Trophoblast cell (in vitro differentiated cells and primary cell): Measurements from ENCODE around the gene HOXD11.

Experiments
- DNase-seq, 2 donors: peaks; one replicate each; pipeline ENCODE4 v3.0.0-alpha.2; 2016
- H2AFZ ChIP-seq: 2 replicates; pipeline ENCODE4 v1.6.1; 2013; ENCODE audit warnings: low read length, moderate library complexity, mild to moderate bottlenecking; ENCODE audit not compliant: insufficient read depth, poor library complexity
- H2AK5ac ChIP-seq: 2 replicates; pipeline ENCODE4 v1.6.1; 2013; ENCODE audit warnings: mild to moderate bottlenecking, low read length
- H2BK120ac ChIP-seq: 2 replicates; pipeline ENCODE4 v1.6.1; 2013; ENCODE audit warnings: low read length, mild to moderate bottlenecking, moderate library complexity; ENCODE audit not compliant: insufficient read depth, poor library complexity
- H2BK12ac ChIP-seq: 2 replicates; pipeline ENCODE4 v1.6.1; 2013; ENCODE audit warnings: mild to moderate bottlenecking, low read length, moderate library complexity
- H2BK5ac ChIP-seq: 2 replicates; pipeline ENCODE4 v1.6.1; 2013; ENCODE audit warnings: low read length, low read depth, moderate library complexity, mild to moderate bottlenecking; ENCODE audit not compliant: poor library complexity
- H3K14ac ChIP-seq: 2 replicates; pipeline ENCODE4 v1.6.1; 2013; ENCODE audit warnings: mild to moderate bottlenecking, low read length
- H3K18ac ChIP-seq: 2 replicates; pipeline ENCODE4 v1.6.1; 2013; ENCODE audit warnings: mild to moderate bottlenecking, low read length
- H3K23ac ChIP-seq: 2 replicates; pipeline ENCODE4 v1.6.1; 2013; ENCODE audit warnings: low read length
- H3K27ac ChIP-seq: 2 replicates; pipeline ENCODE4 v1.5.1; 2013; ENCODE audit warnings: low read depth, mild to moderate bottlenecking, inconsistent platforms, low read length, moderate library complexity
- H3K27me3 ChIP-seq: 2 replicates; pipeline ENCODE4 v1.6.1; 2013; ENCODE audit warnings: inconsistent platforms, mild to moderate bottlenecking, low read length, moderate library complexity; ENCODE audit not compliant: insufficient read depth
- H3K36me3 ChIP-seq, 2 experiments: 1 replicate in 1 of 2; 2 replicates in 1 of 2; pipeline ENCODE4 v1.6.1; 2013; ENCODE audit warnings: low read length in 2 of 2, mild to moderate bottlenecking in 2 of 2, moderate library complexity in 1 of 2; ENCODE audit not compliant: insufficient read depth in 2 of 2, control insufficient read depth in 1 of 2
- H3K4ac ChIP-seq: 2 replicates; pipeline ENCODE4 v1.6.1; 2013; ENCODE audit warnings: low read depth, mild to moderate bottlenecking, low read length, moderate library complexity
- H3K4me1 ChIP-seq, 2 experiments: 1 replicate in 1 of 2; 2 replicates in 1 of 2; pipeline ENCODE4 v1.6.1; 2013; ENCODE audit warnings: low read length in 2 of 2, mild to moderate bottlenecking in 2 of 2, moderate library complexity in 1 of 2; ENCODE audit not compliant: insufficient read depth in 2 of 2, control insufficient read depth in 1 of 2
- H3K4me2 ChIP-seq: 2 replicates; pipeline ENCODE4 v1.6.1; 2013; ENCODE audit warnings: inconsistent platforms, mild to moderate bottlenecking, low read length, moderate library complexity
- H3K4me3 ChIP-seq: 2 replicates; pipeline ENCODE4 v1.5.1; 2013; ENCODE audit warnings: mild to moderate bottlenecking, low read depth, low read length, inconsistent platforms
- H3K79me1 ChIP-seq: one replicate; pipeline ENCODE4 v1.6.1; 2013; ENCODE audit warnings: low read length
- H3K79me2 ChIP-seq: 2 replicates; pipeline ENCODE4 v1.6.1; 2013; ENCODE audit warnings: low read length, mild to moderate bottlenecking; ENCODE audit not compliant: control insufficient read depth, insufficient read depth, poor library complexity
- H3K9ac ChIP-seq: 2 replicates; pipeline ENCODE4 v1.6.1; 2013; ENCODE audit warnings: mild to moderate bottlenecking, low read length
- H3K9me3 ChIP-seq: 2 replicates; pipeline ENCODE4 v1.6.1; 2013; ENCODE audit warnings: low read depth, mild to moderate bottlenecking, control low read depth, inconsistent platforms, low read length; ENCODE audit not compliant: insufficient read depth
- H4K12ac ChIP-seq: 2 replicates; pipeline ENCODE4 v1.6.1; 2013; ENCODE audit warnings: low read depth, mild to moderate bottlenecking, low read length, moderate library complexity
- H4K8ac ChIP-seq: 2 replicates; pipeline ENCODE4 v1.6.1; 2013; ENCODE audit warnings: low read depth, mild to moderate bottlenecking, low read length, moderate library complexity
- H4K91ac ChIP-seq: one replicate; pipeline ENCODE4 v1.6.1; 2013; ENCODE audit warnings: low read depth, mild to moderate bottlenecking, low read length, moderate library complexity
- WGBS: extraction: QIAGEN DNeasy Blood & Tissue Kit; methylation state at CpG from one replicate; pipeline ENCODE4 v1.1.7; 2013; ENCODE audit warnings: missing lambda C conversion rate; ENCODE audit not compliant: insufficient read length, insufficient coverage; ENCODE audit errors: extremely low coverage; 5-methylcytosine and 5-hydroxymethylcytosine counted together

HOXD11 gene

GRCh38 chr2:176067589-176068418 is 39.3 kb upstream of the HOXD11 start:
- H3K9ac ChIP-seq, result no peak overlapping the region
- no peak overlapping the region for H3K4me3 ChIP-seq
- peak overlapping the region; percentile 57 for H3K4me2 ChIP-seq
- H3K27ac ChIP-seq, result no peak overlapping the region
- H3K23ac ChIP-seq, result no peak overlapping the region
- peaks cover 11% of the 10 kb centered on the region for H3K9me3 ChIP-seq
- H4K91ac ChIP-seq, result no peak overlapping the region
- H3K27me3 ChIP-seq, result peaks cover 66% of the 10 kb centered on the region
- no peak overlapping the region for H3K18ac ChIP-seq
- H3K14ac ChIP-seq, result no peak overlapping the region
- H2BK120ac ChIP-seq, result no peak overlapping the region
- no peaks in the 10 kb centered on the region for H3K36me3 ChIP-seq
- no peak overlapping the region for H3K4ac ChIP-seq
- no CpG with 5 or more reads among the region's 38 CpGs for WGBS
- H2BK12ac ChIP-seq, result no peak overlapping the region
- H3K79me2 ChIP-seq, result peaks cover 2% of the 10 kb centered on the region
- peaks cover 2% of the 10 kb centered on the region for H3K79me1 ChIP-seq
- no peak for DNase-seq
- H2AFZ ChIP-seq, result no peak overlapping the region
- H4K8ac ChIP-seq, result no peak overlapping the region
- no peak overlapping the region for H2BK5ac ChIP-seq
- no peak overlapping the region for H4K12ac ChIP-seq
- H3K4me1 ChIP-seq, result peaks cover 4 to 5% of the 10 kb centered on the region in 2 experiments
- H2AK5ac ChIP-seq, result no peak overlapping the region

GRCh38 chr2:176068419-176068832 is 38.7 kb upstream of the HOXD11 start:
- Histone ChIP-seq H2BK12ac (no peak overlapping the region), H3K79me2 (peaks cover 2% of the 10 kb centered on the region), H3K27ac (no peak overlapping the region), H3K14ac (no peak overlapping the region), H2BK120ac (no peak overlapping the region), H3K79me1 (peaks cover 2% of the 10 kb centered on the region), H2BK5ac (no peak overlapping the region), H3K9me3 (peaks cover 11% of the 10 kb centered on the region), H3K18ac (no peak overlapping the region), H3K36me3 (no peaks in the 10 kb centered on the region), H3K23ac (no peak overlapping the region), H4K12ac (no peak overlapping the region), H3K4me3 (no peak overlapping the region), H3K9ac (no peak overlapping the region), H2AK5ac (no peak overlapping the region), H3K4ac (no peak overlapping the region), H3K4me2 (peak overlapping the region; percentile 4), H4K8ac (no peak overlapping the region), H3K4me1 (peaks cover 4 to 5% of the 10 kb centered on the region in 2 experiments), H2AFZ (no peak overlapping the region), H3K27me3 (peaks cover 72% of the 10 kb centered on the region), H4K91ac (no peak overlapping the region)
- DNase-seq, result no peak
- no CpG with 5 or more reads among the region's 30 CpGs for WGBS

DNA sequence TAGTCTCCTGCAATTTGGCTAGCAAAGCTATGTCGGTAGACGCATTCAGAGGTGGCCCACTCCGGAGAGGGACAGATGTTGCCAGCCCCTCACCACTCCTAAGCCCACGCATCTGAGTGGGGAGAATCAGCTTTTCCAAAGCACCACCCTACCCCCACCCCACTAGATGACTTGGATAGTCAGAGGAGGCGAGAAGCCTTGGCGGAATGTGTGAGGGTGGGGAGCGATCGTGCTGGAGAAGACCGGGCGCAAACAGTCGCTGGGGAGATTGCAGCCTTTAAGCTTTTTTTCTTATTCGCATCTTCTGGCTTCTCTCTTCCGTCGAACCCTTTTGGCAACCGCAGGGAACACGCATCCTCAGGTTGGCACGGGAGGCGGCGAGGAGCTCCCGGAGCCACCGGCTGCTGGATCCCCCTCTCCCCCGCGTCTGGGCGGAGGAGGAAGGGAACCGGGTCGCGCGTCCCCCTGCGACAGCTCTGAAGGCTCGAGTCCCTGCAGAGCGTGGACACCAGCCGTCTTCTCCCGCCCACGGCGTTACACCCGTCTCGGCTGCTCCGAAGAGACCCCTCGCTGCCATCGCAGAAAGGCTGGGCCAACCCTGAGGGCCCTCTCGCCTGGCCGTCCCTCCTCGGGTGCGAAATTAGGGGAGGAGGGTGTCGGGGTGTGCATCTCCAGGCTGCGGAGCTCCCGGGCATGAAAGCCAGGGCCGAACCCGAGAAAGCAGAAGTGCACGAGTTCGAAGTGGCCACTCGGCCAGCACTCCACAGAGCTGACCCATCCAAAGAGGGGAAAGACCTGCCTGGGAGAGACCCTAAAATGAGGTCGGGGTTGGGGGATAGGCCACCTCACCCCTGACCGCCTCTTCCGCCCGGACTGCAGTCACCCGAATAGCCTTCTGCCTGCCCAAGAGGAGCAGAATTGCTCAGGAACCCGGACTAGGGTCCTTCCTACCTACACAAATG is 35.5 kb upstream of the HOXD11 start:
- Histone ChIP-seq H3K79me2 (peaks cover 2% of the 10 kb centered on the region), H2BK120ac (no peak overlapping the region)
- no peak for DNase-seq

GRCh38 chr2:176072292-176072669 is 34.8 kb upstream of the HOXD11 start:
- H3K4ac ChIP-seq, result no peak overlapping the region
- H4K8ac ChIP-seq, result no peak overlapping the region
- no peak overlapping the region for H3K4me2 ChIP-seq
- H3K36me3 ChIP-seq, result no peaks in the 10 kb centered on the region
- peaks cover 10% of the 10 kb centered on the region for H3K9me3 ChIP-seq
- H3K23ac ChIP-seq, result peak overlapping the region; percentile 22
- no peak overlapping the region for H2AFZ ChIP-seq
- H2BK5ac ChIP-seq, result no peak overlapping the region
- no peak for DNase-seq
- H2BK120ac ChIP-seq, result no peak overlapping the region
- peaks cover under 1 to 4% of the 10 kb centered on the region in 2 experiments for H3K4me1 ChIP-seq
- no peak overlapping the region for H3K4me3 ChIP-seq
- H2BK12ac ChIP-seq, result no peak overlapping the region
- H2AK5ac ChIP-seq, result no peak overlapping the region
- no CpG with 5 or more reads among the region's 5 CpGs for WGBS
- H4K12ac ChIP-seq, result no peak overlapping the region
- H3K14ac ChIP-seq, result no peak overlapping the region
- H3K27me3 ChIP-seq, result peaks cover 84% of the 10 kb centered on the region
- H3K9ac ChIP-seq, result no peak overlapping the region
- H3K79me2 ChIP-seq, result no peaks in the 10 kb centered on the region
- H3K27ac ChIP-seq, result no peak overlapping the region
- H3K18ac ChIP-seq, result no peak overlapping the region
- no peak overlapping the region for H4K91ac ChIP-seq
- no peaks in the 10 kb centered on the region for H3K79me1 ChIP-seq

More for the DNA sequence above, 35.5 kb upstream of the HOXD11 start:
- WGBS, result no CpG with 5 or more reads among the region's 58 CpGs
- Histone ChIP-seq H4K12ac (no peak overlapping the region), H3K79me1 (peaks cover 2% of the 10 kb centered on the region), H4K91ac (no peak overlapping the region), H3K18ac (no peak overlapping the region), H3K14ac (no peak overlapping the region), H2BK5ac (no peak overlapping the region), H3K9me3 (peaks cover 10% of the 10 kb centered on the region), H3K27ac (no peak overlapping the region), H2BK12ac (no peak overlapping the region), H2AK5ac (no peak overlapping the region), H3K4me3 (no peak overlapping the region), H3K4me2 (peak overlapping the region; percentile 11), H4K8ac (no peak overlapping the region), H3K4me1 (peaks cover 4 to 5% of the 10 kb centered on the region in 2 experiments), H3K36me3 (no peaks in the 10 kb centered on the region), H3K27me3 (peaks cover 91% of the 10 kb centered on the region), H3K23ac (peak overlapping the region; percentile 22), H3K9ac (no peak overlapping the region), H2AFZ (no peak overlapping the region), H3K4ac (no peak overlapping the region)
